Left ventricle myocardium superior (tissue), 1 donor: ENCODE results near the gene SMIM28. TPM values are rescaled to one million over a fixed set of nuclear protein-coding genes. Genes with fewer than 3 reads are reported as not detected.

ENCODE experiments used
- ATAC-seq: fragments of 200-7000 bp; cut with Tn5 transposase; one replicate; pipeline ENCODE4 v1.9.1; 2020; ENCODE audit warnings: mild to moderate bottlenecking, moderate library complexity
- DNase-seq: peaks from one replicate; pipeline ENCODE4 v3.0.0-alpha.2; 2020
- intact Hi-C: fragments of 100-400 bp; cut with micrococcal nuclease; formaldehyde crosslinking; loops from one replicate; pipeline ENCODE4 v1.11.0; 2022
- total RNA-seq: library from RNA; stranded (reverse); fragmentation: NEBNext Ultra II Directional; extraction: Animal tissue kit (Norgen Biotek cat#: 25700); gene quantifications from one replicate; pipeline ENCODE4 v1.2.1, GENCODE V29; 2021
- donor health status: DM: no; HTN: yes; CAD: no; lungs with severe emphysema.

Gene SMIM28
- total RNA-seq, 1 donor from 2014 or later: not detected

- ATAC-seq (peak; percentile 60), DNase-seq (peak; percentile 71)
- intact Hi-C loops: loop anchor here (10.0 kb wide), 1 partner anchor 289 kb away; no protein-coding TSS in a partner anchor
Observed at GRCh38 chr6:138403324-138403800, 25.7 kb downstream of the SMIM28 start.

GRCh38 chr6:138403801-138404665 is 26.3 kb downstream of the SMIM28 start, which contains the start of gene HEBP2:
Gene HEBP2, plus strand, starts transcription at chr6:138404223. Its CDS starts 273 bp downstream, at chr6:138404496.
- ATAC-seq (peak; percentile 95), DNase-seq (peak; percentile 97)
- intact Hi-C loops: loop anchor here (10.0 kb wide), 1 partner anchor 289 kb away; no protein-coding TSS in a partner anchor

GRCh38 chr6:138404666-138405337 is 27.1 kb downstream of the SMIM28 start:
- peak; percentile 7 for ATAC-seq

GRCh38 chr6:138405816-138406413 is 28.2 kb downstream of the SMIM28 start:
- DNase-seq: no peak
- intact Hi-C loops: loop anchor here (10.0 kb wide), 1 partner anchor 291 kb away; no protein-coding TSS in a partner anchor
- no peak for ATAC-seq

More at GRCh38 chr6:138404666-138405337, 27.1 kb downstream of the SMIM28 start:
- peak; percentile 38 for DNase-seq
- intact Hi-C loops: loop anchor here (10.0 kb wide), 1 partner anchor 290 kb away; no protein-coding TSS in a partner anchor

GRCh38 chr6:138406443-138406842 is 28.7 kb downstream of the SMIM28 start:
- intact Hi-C loops: loop anchor here (10.0 kb wide), 1 partner anchor 292 kb away; no protein-coding TSS in a partner anchor
- DNase-seq (no peak), ATAC-seq (no peak)

- DNase-seq: no peak
- intact Hi-C loops: no loop called here
- no peak for ATAC-seq
Observed at GRCh38 chr6:138410048-138410735, 32.5 kb downstream of the SMIM28 start.

- intact Hi-C loops: no loop called here
- DNase-seq (no peak), ATAC-seq (no peak)
Observed at GRCh38 chr6:138410972-138411880, 33.5 kb downstream of the SMIM28 start.

- peak; percentile 18 for ATAC-seq
- no peak for DNase-seq
- intact Hi-C loops: no loop called here
Observed at GRCh38 chr6:138415125-138415524, 37.4 kb downstream of the SMIM28 start.

- DNase-seq (no peak), ATAC-seq (no peak)
- intact Hi-C loops: no loop called here
Observed at GRCh38 chr6:138416206-138416605, 38.5 kb downstream of the SMIM28 start.

- ATAC-seq (no peak), DNase-seq (no peak)
- intact Hi-C loops: no loop called here
Observed at GRCh38 chr6:138417493-138418117, 39.9 kb downstream of the SMIM28 start.

- DNase-seq (no peak), ATAC-seq (no peak)
- intact Hi-C loops: no loop called here
Observed at GRCh38 chr6:138418118-138418742, 40.5 kb downstream of the SMIM28 start.

GRCh38 chr6:138419766-138420165 is 42.1 kb downstream of the SMIM28 start:
- no peak for ATAC-seq
- DNase-seq: no peak
- intact Hi-C loops: loop anchor here (10.0 kb wide), 1 partner anchor 345 kb away; no protein-coding TSS in a partner anchor

GRCh38 chr6:138420356-138420755 is 42.7 kb downstream of the SMIM28 start:
- DNase-seq (no peak), ATAC-seq (no peak)
- intact Hi-C loops: loop anchor here (10.0 kb wide), 1 partner anchor 344 kb away; no protein-coding TSS in a partner anchor

GRCh38 chr6:138421089-138421488 is 43.4 kb downstream of the SMIM28 start:
- ATAC-seq (no peak), DNase-seq (no peak)
- intact Hi-C loops: loop anchor here (10.0 kb wide), 1 partner anchor 344 kb away; no protein-coding TSS in a partner anchor

GRCh38 chr6:138421608-138422007 is 43.9 kb downstream of the SMIM28 start:
- ATAC-seq: no peak
- intact Hi-C loops: loop anchor here (10.0 kb wide), 1 partner anchor 343 kb away; no protein-coding TSS in a partner anchor
- DNase-seq: no peak

- intact Hi-C loops: loop anchor here (10.0 kb wide), 1 partner anchor 342 kb away; no protein-coding TSS in a partner anchor
- ATAC-seq (no peak), DNase-seq (no peak)
Observed at GRCh38 chr6:138422861-138423260, 45.2 kb downstream of the SMIM28 start.
